Mesendoderm (in vitro differentiated cells): ENCODE results near the gene GANC.
A peak's percentile ranks its signal among the peaks of the same experiment; 100 is the strongest.
"Not testable (repeated sequence)": the region's sequence is repeated elsewhere in the genome, so short reads cannot be mapped to it uniquely, and the experiment has no call there.

ENCODE experiments used
- DNase-seq: peaks from one replicate; pipeline ENCODE4 v3.0.0; 2013
- H2AK5ac ChIP-seq: 2 replicates; pipeline ENCODE4 v1.6.1; 2013; ENCODE audit warnings: low read length, inconsistent platforms
- H2BK120ac ChIP-seq: 2 replicates; pipeline ENCODE4 v1.6.1; 2013; ENCODE audit warnings: low read depth, mild to moderate bottlenecking, low read length, moderate library complexity, mixed read lengths
- H2BK15ac ChIP-seq: replicated peaks from 2 replicates; pipeline ENCODE4 v1.6.1; 2013; ENCODE audit warnings: low read depth, mild to moderate bottlenecking, moderate library complexity
- H2BK5ac ChIP-seq: 2 replicates; pipeline ENCODE4 v1.6.1; 2013; ENCODE audit warnings: low read length, inconsistent platforms
- H3K18ac ChIP-seq: 2 replicates; pipeline ENCODE4 v1.6.1; 2013; ENCODE audit warnings: mild to moderate bottlenecking, low read length, mixed read lengths
- H3K23ac ChIP-seq: one replicate; pipeline ENCODE4 v1.6.1; 2013; ENCODE audit warnings: low read length
- H3K27ac ChIP-seq: 2 replicates; pipeline ENCODE4 v1.5.1; 2013; ENCODE audit warnings: low read depth, mild to moderate bottlenecking, inconsistent platforms, low read length, moderate library complexity
- H3K27me3 ChIP-seq: 2 replicates; pipeline ENCODE4 v1.6.1; 2013; ENCODE audit warnings: low read length, control low read depth, mild to moderate bottlenecking, inconsistent platforms; ENCODE audit not compliant: insufficient read depth, poor library complexity
- H3K36me3 ChIP-seq: 2 replicates; pipeline ENCODE4 v1.6.1; 2013; ENCODE audit warnings: low read length, inconsistent platforms; ENCODE audit not compliant: control insufficient read depth, insufficient read depth
- H3K4ac ChIP-seq: one replicate; pipeline ENCODE4 v1.6.1; 2013; ENCODE audit warnings: low read depth, mild to moderate bottlenecking, low read length, moderate library complexity
- H3K4me1 ChIP-seq: 2 replicates; pipeline ENCODE4 v1.6.1; 2013; ENCODE audit warnings: low read depth, low read length, inconsistent platforms; ENCODE audit not compliant: control insufficient read depth
- H3K4me2 ChIP-seq: 2 replicates; pipeline ENCODE4 v1.6.1; 2013; ENCODE audit warnings: low read length
- H3K4me3 ChIP-seq: 2 replicates; pipeline ENCODE4 v1.5.1; 2013; ENCODE audit warnings: mild to moderate bottlenecking, low read length
- H3K56ac ChIP-seq: one replicate; pipeline ENCODE4 v1.6.1; 2013; ENCODE audit warnings: low read length
- H3K79me1 ChIP-seq: 2 replicates; pipeline ENCODE4 v1.6.1; 2013; ENCODE audit warnings: low read length, inconsistent platforms
- H3K79me2 ChIP-seq: 2 replicates; pipeline ENCODE4 v1.6.1; 2013; ENCODE audit warnings: mild to moderate bottlenecking, low read length; ENCODE audit not compliant: control insufficient read depth, insufficient read depth
- H3K9ac ChIP-seq: 2 replicates; pipeline ENCODE4 v1.6.1; 2013; ENCODE audit warnings: low read length, inconsistent platforms
- H4K5ac ChIP-seq: one replicate; pipeline ENCODE4 v1.6.1; 2013; ENCODE audit warnings: low read length
- H4K8ac ChIP-seq: one replicate; pipeline ENCODE4 v1.6.1; 2013; ENCODE audit warnings: low read depth, mild to moderate bottlenecking, control low read depth, low read length, moderate library complexity
- WGBS: extraction: QIAGEN DNeasy Blood & Tissue Kit; methylation state at CpG from one replicate; pipeline ENCODE4 v1.1.7; 2013; ENCODE audit warnings: low lambda C conversion rate, missing lambda C conversion rate; ENCODE audit not compliant: insufficient coverage; ENCODE audit errors: extremely low coverage; 5-methylcytosine and 5-hydroxymethylcytosine counted together

The GANC gene

DNA sequence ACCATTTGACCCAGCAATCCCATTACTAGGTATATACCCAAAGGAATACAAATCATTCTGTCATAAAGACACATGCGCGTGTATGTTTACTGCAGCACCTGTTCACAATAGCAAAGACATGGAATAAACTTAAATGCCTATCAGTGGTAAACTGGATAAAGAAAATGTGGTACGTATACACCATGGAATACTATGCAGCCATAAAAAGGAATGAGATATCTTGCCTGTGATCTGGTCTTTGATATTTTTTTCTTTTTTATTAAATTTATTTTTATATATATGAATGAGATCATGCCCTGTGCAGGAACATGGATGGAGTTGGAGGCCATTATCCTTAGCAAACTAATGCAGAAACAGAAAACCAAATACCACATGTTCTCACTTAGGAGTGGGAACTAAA is 64.1 kb downstream of the GANC start:
- not testable (repeated sequence) for H3K56ac ChIP-seq, H2AK5ac ChIP-seq, H4K8ac ChIP-seq, H3K27ac ChIP-seq, H3K4me2 ChIP-seq, H2BK15ac ChIP-seq, H3K4me1 ChIP-seq, H3K4me3 ChIP-seq, H3K36me3 ChIP-seq, H3K23ac ChIP-seq, H3K27me3 ChIP-seq, H3K18ac ChIP-seq, DNase-seq, H2BK5ac ChIP-seq, H3K9ac ChIP-seq, H2BK120ac ChIP-seq, H3K79me2 ChIP-seq, H3K4ac ChIP-seq, H4K5ac ChIP-seq, H3K79me1 ChIP-seq
- no CpG with 5 or more reads among the region's 3 CpGs for WGBS

DNA sequence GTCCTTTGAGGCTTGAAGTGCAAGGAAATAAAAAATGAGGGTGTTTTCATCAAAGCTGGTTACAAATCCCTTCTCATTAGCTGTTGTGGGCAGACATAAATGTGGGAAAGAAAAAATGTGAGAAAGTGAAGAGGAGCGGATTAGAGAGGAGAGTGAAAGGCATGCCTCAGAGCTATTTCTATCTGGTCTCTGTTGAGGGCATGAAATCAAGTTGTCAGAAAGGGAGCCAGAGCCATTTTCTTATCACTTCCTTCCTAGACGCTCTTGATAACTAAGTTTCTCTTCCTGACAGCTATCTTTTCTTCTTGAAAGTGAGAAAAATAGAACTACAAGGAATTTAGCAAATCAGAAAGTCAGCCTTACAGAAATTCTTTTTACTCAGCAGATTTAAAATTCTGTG is 65.5 kb downstream of the GANC start:
- Histone ChIP-seq H2BK120ac (no peak overlapping the region), H3K9ac (no peak overlapping the region), H2AK5ac (no peak overlapping the region), H3K23ac (no peak overlapping the region), H3K4me1 (peaks cover 2% of the 10 kb centered on the region), H3K27ac (no peak overlapping the region), H3K79me2 (no peaks in the 10 kb centered on the region), H3K4me3 (no peak overlapping the region), H4K8ac (no peak overlapping the region), H3K27me3 (no peaks in the 10 kb centered on the region), H2BK15ac (no peak overlapping the region), H3K36me3 (no peaks in the 10 kb centered on the region), H3K4ac (no peak overlapping the region), H2BK5ac (no peak overlapping the region), H3K18ac (no peak overlapping the region), H3K4me2 (no peak overlapping the region), H3K56ac (no peak overlapping the region), H3K79me1 (no peaks in the 10 kb centered on the region), H4K5ac (no peak overlapping the region)
- peak; percentile 88 for DNase-seq
- WGBS = no CpG with 5 or more reads among the region's 2 CpGs

DNA sequence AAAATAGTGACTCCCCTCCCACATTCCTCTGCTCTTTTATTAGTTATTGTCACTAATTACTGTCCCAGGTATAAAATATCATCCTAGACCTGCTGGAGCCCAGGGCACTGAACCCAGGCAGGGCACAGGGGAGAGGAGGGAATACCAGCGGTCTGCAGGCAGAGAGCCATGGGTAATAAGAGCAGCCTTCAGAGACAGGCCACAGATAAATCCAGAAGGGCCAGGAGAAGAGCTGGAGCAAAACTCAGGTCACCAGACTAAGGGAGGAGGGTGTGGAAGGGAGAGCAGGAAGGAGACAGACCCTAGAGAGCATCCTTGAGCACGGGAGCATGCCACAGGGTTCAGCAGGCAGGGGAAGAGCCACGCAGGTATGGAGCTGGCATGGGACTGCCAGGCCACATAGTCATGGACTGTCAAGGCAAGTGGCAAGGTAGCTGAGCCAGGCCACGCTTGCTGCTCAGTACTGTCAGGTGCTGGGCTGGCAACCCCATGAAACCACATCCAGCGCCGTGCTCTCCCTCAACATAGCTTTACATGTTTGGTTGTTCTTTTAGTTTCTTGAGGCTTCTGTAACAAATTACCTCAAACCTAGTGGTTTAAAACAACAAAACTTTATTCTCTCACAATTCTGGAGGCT is 70.7 kb downstream of the GANC start:
- no peak for DNase-seq
- no peak overlapping the region for H2BK5ac ChIP-seq
- no peak overlapping the region for H3K4me3 ChIP-seq
- peaks cover 2% of the 10 kb centered on the region for H3K4me1 ChIP-seq
- H3K18ac ChIP-seq = no peak overlapping the region
- no peaks in the 10 kb centered on the region for H3K79me1 ChIP-seq
- no peaks in the 10 kb centered on the region for H3K27me3 ChIP-seq
- H4K8ac ChIP-seq = no peak overlapping the region
- no peak overlapping the region for H2AK5ac ChIP-seq
- no peak overlapping the region for H3K4ac ChIP-seq
- H3K36me3 ChIP-seq = no peaks in the 10 kb centered on the region
- no peak overlapping the region for H3K56ac ChIP-seq
- no peak overlapping the region for H4K5ac ChIP-seq
- H2BK15ac ChIP-seq = no peak overlapping the region
- no peak overlapping the region for H2BK120ac ChIP-seq
- no peak overlapping the region for H3K23ac ChIP-seq
- no CpG with 5 or more reads among the region's 6 CpGs for WGBS
- no peak overlapping the region for H3K4me2 ChIP-seq
- no peak overlapping the region for H3K9ac ChIP-seq
- H3K27ac ChIP-seq = no peak overlapping the region
- no peaks in the 10 kb centered on the region for H3K79me2 ChIP-seq

- no peak overlapping the region for H2AK5ac ChIP-seq
- no peaks in the 10 kb centered on the region for H3K36me3 ChIP-seq
- no peak overlapping the region for H3K4me3 ChIP-seq
- no peak overlapping the region for H3K18ac ChIP-seq
- H2BK5ac ChIP-seq = no peak overlapping the region
- H3K4me1 ChIP-seq = no peaks in the 10 kb centered on the region
- no peak overlapping the region for H2BK15ac ChIP-seq
- no peaks in the 10 kb centered on the region for H3K79me1 ChIP-seq
- H4K5ac ChIP-seq = no peak overlapping the region
- H3K4ac ChIP-seq = no peak overlapping the region
- H3K23ac ChIP-seq = no peak overlapping the region
- no CpG with 5 or more reads among the region's 5 CpGs for WGBS
- H3K27me3 ChIP-seq = no peaks in the 10 kb centered on the region
- no peak overlapping the region for H3K56ac ChIP-seq
- no peak for DNase-seq
- H4K8ac ChIP-seq = no peak overlapping the region
- H3K79me2 ChIP-seq = no peaks in the 10 kb centered on the region
- H3K4me2 ChIP-seq = no peak overlapping the region
- no peak overlapping the region for H3K27ac ChIP-seq
- no peak overlapping the region for H3K9ac ChIP-seq
- H2BK120ac ChIP-seq = no peak overlapping the region
These were observed 71.8 kb downstream of the GANC start for GRCh38 chr15:42344763-42345162.

GRCh38 chr15:42345504-42345903 is 72.5 kb downstream of the GANC start:
- H3K36me3 ChIP-seq = no peaks in the 10 kb centered on the region

GRCh38 chr15:42348083-42348482 is 75.1 kb downstream of the GANC start:
- WGBS = no CpG with 5 or more reads among the region's 5 CpGs
- Histone ChIP-seq H3K27me3 (no peaks in the 10 kb centered on the region), H3K4ac (no peak overlapping the region), H3K9ac (no peak overlapping the region), H3K4me2 (no peak overlapping the region), H3K18ac (no peak overlapping the region), H4K5ac (no peak overlapping the region), H2BK15ac (no peak overlapping the region), H2AK5ac (no peak overlapping the region), H3K79me2 (no peaks in the 10 kb centered on the region), H2BK5ac (no peak overlapping the region), H3K4me1 (no peaks in the 10 kb centered on the region), H4K8ac (no peak overlapping the region), H3K56ac (no peak overlapping the region), H2BK120ac (no peak overlapping the region), H3K79me1 (no peaks in the 10 kb centered on the region), H3K27ac (no peak overlapping the region), H3K23ac (no peak overlapping the region), H3K36me3 (no peaks in the 10 kb centered on the region), H3K4me3 (no peak overlapping the region)
- no peak for DNase-seq

More at GRCh38 chr15:42345504-42345903, 72.5 kb downstream of the GANC start:
- Histone ChIP-seq H3K4ac (no peak overlapping the region), H4K8ac (no peak overlapping the region), H2BK15ac (no peak overlapping the region), H3K4me2 (no peak overlapping the region), H3K4me3 (no peak overlapping the region), H3K27me3 (no peaks in the 10 kb centered on the region), H3K79me2 (no peaks in the 10 kb centered on the region), H3K23ac (no peak overlapping the region), H3K56ac (no peak overlapping the region), H3K27ac (no peak overlapping the region), H2BK120ac (no peak overlapping the region), H4K5ac (no peak overlapping the region), H2AK5ac (no peak overlapping the region), H3K4me1 (no peaks in the 10 kb centered on the region), H3K18ac (no peak overlapping the region), H3K9ac (no peak overlapping the region), H3K79me1 (no peaks in the 10 kb centered on the region), H2BK5ac (no peak overlapping the region)
- no CpG with 5 or more reads among the region's 3 CpGs for WGBS
- no peak for DNase-seq
